ENCODE data around the gene RECK.

DNA sequence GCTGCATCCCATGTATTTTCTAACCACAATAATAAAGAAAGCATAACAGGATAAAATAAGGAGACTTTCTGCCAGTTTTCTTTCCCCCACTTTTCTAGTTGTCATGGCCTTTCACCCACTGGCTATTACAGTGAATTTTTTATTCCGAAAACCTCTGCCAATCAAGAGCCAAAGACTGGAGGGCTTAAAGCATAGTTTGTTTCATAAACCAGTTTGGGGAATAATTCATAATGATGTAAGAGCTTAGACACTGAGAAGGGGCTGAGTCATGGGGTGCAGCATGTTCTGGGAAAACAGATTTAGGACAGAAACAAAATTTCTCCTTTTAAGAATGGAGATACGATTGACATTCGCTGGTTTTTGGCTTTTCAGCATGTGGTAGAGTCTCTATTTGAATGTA, 95.4 kb downstream of the RECK start:
- TF ChIP-seq TAF1 (IDR thresholded peaks at IDR 0.05; ENCODE audit: borderline replicate concordance, insufficient read depth, low read length) (no peak), SIN3A (IDR thresholded peaks at IDR 0.05; ENCODE audit: borderline replicate concordance, insufficient read depth, low read length) (no peak)

All from PFSK-1 (cell line).